A172 (cell line): ENCODE results near the gene KIF13A. TPM values are rescaled to one million over a fixed set of nuclear protein-coding genes. Genes with fewer than 3 reads are reported as not detected.

ENCODE experiments used
- DNase-seq: peaks from one replicate; pipeline ENCODE4 v3.0.0-alpha.2; 2015; ENCODE audit warnings: low spot score
- total RNA-seq: library from RNA; depleted of rRNA; stranded (reverse); fragments of >200 nt; shearing (Covaris generic); gene quantifications from 2 replicates; pipeline ENCODE4 v1.2.3, GENCODE V29; 2014; rRNA removed

KIF13A gene
- total RNA-seq, 1 experiment from 2014 or later: 25.9 TPM

DNA sequence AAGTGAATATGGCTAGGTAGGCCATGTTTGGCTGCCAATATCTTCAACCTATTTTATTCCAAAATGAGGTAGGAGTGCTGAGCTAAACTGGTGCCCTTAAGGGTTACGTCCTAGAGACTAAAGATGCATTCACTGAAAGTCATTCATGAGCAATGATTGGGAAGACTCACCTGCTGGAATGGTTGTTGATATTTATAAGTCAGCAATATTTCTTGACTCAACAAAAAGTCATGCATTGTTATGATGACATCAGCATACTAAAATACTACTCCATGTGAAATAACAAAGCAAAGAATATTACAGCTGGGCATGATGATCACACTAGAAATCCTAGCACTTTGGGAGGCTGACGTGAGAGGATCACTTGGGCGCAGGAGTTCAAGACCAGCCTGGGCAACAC, 263.1 kb downstream of the KIF13A start:
- no peak for DNase-seq

DNA sequence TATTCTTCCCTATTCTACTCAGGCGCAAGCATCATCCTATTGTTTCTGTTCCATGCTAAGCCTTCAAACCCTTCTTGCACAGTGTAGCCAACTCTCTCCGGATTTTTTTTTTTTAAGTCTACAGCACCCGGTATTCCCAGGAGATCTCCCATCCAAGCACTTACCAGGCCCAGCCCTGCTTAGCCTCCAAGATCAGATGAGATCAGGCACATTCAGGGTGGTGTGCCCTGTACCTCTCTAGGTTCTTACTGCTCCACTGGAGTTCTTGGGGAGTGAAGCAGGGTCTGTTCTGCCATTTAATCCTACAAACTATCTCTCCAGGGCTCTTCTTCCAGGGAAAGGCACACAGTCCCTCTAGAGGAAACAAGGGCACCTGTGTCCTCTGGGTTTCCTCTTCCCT, 265.8 kb downstream of the KIF13A start:
- no peak for DNase-seq

DNA sequence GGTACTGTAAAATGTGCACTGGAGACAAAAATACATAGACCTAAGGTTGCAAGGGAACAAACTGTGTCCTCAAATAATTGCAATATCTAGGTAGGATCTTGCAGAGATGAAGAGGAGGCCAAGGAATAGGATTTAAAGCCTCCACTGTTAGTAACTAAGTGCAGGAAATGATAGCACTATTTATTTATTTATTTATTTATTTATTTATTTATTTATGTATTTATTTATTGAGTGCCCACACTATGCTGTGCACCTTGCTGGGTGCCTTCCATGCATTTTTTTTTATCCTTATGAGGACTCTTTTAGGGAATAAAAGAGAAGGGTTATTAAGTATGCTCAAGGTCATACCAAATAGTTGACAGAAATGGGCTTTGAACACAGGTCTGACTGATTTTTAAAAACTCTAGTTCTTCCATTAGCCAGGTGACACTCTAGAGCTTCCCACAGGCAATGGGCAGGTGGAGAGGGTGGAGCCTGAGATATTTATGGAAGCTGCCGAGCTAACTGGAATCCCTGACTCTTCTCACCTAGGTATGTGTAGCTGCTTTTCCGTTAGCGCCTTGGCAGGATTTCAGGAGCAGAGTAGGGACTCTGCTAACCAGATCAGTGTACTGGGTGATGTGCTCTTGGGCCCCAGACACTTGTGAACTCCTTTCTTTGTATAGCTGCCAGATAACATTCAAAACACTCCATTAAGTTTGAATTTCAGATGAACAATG, 268.0 kb downstream of the KIF13A start:
- DNase-seq: no peak

DNA sequence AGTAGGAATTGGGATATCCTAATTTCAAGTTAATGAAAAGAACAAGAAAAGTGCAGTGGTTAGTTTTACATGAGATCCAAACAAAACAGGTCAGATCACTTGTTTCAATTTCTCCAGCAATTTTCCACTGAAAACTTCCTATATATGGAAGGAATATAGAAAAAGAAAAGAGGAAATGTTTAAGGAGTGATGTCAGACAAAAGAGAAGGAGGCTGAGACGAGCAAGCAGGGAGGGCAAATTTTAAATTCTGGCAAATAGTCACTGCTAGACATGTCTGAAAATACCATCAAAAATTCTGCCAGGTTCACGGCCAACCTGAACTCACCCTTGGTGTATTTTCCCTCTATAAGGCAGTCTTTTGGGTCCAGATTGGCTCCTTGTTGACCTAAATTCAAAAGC, 271.2 kb downstream of the KIF13A start:
- no peak for DNase-seq

DNA sequence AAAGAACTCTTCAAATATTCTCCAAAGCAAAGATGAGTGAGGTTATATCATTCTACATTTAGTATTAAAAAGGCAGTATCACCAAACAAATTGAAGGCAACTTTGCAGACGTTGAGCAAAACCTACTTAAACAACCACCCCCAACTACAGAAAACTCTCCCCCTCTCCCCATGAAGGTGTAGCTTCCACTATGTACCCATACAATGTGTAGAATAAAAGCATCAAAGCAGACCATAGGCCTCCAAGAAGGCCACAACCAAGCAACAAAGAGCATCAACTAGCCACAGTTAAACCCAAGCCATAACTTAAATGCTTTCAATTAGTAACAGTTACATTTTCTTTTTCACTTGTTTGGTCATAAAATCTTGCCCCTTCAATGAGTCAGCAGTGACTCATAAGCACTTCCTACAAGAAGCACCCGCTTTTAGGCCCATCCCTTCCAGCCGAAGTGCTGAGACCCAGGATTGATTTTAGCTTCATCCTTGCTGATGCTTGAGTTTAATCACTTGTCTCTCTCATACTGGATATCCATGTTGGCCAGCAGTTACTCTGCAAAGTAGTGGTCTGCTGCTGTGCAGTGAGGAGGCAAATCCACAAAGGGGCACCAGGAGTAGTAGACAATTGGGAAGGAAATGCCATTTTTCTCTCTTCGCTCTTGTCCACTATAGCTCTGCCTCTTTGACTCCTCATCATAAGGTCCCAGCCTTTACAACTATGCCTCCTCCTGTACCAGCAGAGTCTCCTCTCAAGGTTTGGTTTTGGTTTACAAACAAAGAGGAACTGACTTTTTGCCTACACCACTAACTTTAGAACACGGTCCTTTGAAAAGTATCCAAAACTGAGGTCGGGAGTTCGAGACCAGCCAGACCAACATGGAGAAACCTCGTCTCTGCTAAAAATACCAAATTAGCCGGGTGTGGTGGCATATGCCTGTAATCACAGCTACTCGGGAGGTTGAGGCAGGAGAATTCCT, 272.3 kb downstream of the KIF13A start:
- peak; percentile 92 for DNase-seq

DNA sequence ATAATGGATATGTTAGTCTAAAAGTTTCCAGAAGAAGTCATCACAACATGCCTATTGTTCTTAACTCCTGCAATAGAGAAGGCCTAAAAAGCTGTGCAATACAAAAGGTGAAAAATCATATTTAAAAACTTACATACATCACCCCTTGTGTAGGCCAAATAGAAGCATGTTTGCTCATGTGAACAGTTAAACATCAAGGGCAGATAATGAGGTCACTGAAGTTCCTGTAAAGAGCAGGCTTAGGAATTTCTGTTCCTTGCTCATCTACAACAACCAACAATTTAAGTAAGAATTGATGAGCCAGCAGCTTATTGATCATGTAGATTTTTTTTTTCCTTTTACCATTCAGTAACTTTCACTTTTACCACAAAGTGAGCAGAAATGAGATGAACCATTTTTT, 273.3 kb downstream of the KIF13A start:
- DNase-seq: no peak

DNA sequence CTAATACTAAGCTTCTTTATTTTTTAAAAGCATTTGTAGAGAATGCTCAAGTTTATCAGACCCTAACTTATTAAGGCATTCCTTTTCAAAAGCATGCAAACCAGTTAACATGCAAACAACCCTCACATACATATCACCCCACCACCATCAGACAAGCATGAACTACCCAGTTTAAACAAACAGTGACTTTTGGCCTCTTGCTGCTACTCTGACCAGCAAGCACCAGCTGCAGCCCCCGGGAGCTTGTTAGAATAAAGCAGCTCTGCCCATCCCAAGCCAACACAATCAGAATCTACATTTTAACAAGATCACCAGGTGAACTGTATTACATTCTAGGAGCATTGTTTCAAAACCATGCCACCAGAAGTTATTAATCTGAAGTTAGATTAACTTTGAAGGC, 274.9 kb downstream of the KIF13A start:
- no peak for DNase-seq

DNA sequence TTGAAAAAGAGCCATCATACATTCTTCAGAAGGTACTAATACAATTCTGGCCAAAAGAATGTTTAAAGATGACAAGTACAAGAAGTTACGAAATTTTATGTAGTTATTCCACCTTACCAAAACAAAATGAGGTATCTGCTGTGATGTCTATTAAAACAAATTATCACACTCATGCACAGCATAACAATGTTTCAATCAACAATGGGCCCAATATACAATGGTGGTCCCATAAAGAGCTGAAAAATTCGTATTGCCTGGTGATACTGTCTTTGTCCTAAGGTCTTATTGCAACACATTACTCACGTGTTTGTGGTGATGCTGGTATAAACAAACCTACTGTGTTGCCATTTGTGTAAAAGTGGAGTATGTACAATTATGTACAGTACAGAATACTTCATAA, 277.1 kb downstream of the KIF13A start:
- no peak for DNase-seq

DNA sequence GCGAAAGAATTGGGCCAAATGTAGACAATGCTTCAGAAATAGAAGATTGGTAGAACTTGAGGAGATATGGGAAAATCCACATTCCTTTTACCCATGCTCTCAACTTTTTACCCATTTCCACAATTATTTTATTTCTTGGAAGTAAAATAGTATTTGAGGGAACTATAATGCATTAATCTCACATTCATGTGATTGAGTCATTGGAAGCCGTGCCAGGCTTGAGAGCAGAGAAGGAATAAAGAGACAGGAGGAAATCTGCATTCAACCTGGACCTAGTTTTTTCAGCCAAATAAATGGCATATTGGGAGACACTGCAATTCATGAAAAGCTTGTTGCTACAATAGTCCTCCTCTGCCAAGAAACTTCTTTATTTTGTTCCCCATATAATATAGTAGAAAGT, 278.0 kb downstream of the KIF13A start:
- DNase-seq: no peak

Other genes with a start within 250 kb of the KIF13A start
- not detected in 2 replicates for gene NHLRC1, start 135.0 kb upstream of the KIF13A start, total RNA-seq
- 15.4 and 17.9 TPM in 2 replicates for gene TPMT, start 167.4 kb upstream of the KIF13A start, total RNA-seq
- gene KDM1B, start 167.8 kb upstream of the KIF13A start, total RNA-seq: 9.3 and 11.2 TPM in 2 replicates